ENCODE results near the gene CEP170.
"Not testable (repeated sequence)": the region's sequence is repeated elsewhere in the genome, so short reads cannot be mapped to it uniquely, and the experiment has no call there.

The CEP170 gene

GRCh38 chr1:243184787-243185186, 70.3 kb downstream of the CEP170 start:
- H3K4me3 ChIP-seq (ENCODE audit: low read depth, low read length, poor library complexity, severe bottlenecking); H3K9me3 ChIP-seq (ENCODE audit: low read length); H3F3A ChIP-seq (ENCODE audit: insufficient read depth, low read length); H3K4me1 ChIP-seq (ENCODE audit: insufficient read depth, low read length, severe bottlenecking); H3K79me2 ChIP-seq (ENCODE audit: insufficient read depth, low read length); H3K27me3 ChIP-seq (ENCODE audit: insufficient read depth, low read length); H3K9me2 ChIP-seq (ENCODE audit: low read depth, low read length); H3K27ac ChIP-seq (ENCODE audit: low read depth, low read length, poor library complexity, severe bottlenecking); H3K4me2 ChIP-seq (ENCODE audit: low read length); H3K9ac ChIP-seq (ENCODE audit: low read length); H2AFZ ChIP-seq (ENCODE audit: low read length); H4K20me1 ChIP-seq (ENCODE audit: insufficient read depth, low read length): not testable (repeated sequence)
- peaks cover 16% of the 10 kb centered on the region; the same call in 1 of the 2 replicates for H3K36me3 ChIP-seq (ENCODE audit: insufficient read depth, low read length)

GRCh38 chr1:243183661-243184060, 71.4 kb downstream of the CEP170 start:
- H4K20me1 ChIP-seq (ENCODE audit: insufficient read depth, low read length); H3K4me1 ChIP-seq (ENCODE audit: insufficient read depth, low read length, severe bottlenecking); H3F3A ChIP-seq (ENCODE audit: insufficient read depth, low read length); H2AFZ ChIP-seq (ENCODE audit: low read length); H3K27me3 ChIP-seq (ENCODE audit: insufficient read depth, low read length); H3K27ac ChIP-seq (ENCODE audit: low read depth, low read length, poor library complexity, severe bottlenecking); H3K9me3 ChIP-seq (ENCODE audit: low read length); H3K9ac ChIP-seq (ENCODE audit: low read length); H3K79me2 ChIP-seq (ENCODE audit: insufficient read depth, low read length); H3K9me2 ChIP-seq (ENCODE audit: low read depth, low read length); H3K4me2 ChIP-seq (ENCODE audit: low read length); H3K4me3 ChIP-seq (ENCODE audit: low read depth, low read length, poor library complexity, severe bottlenecking): not testable (repeated sequence)
- peaks cover 16% of the 10 kb centered on the region; the same call in 1 of the 2 replicates for H3K36me3 ChIP-seq (ENCODE audit: insufficient read depth, low read length)

GRCh38 chr1:243183176-243183575, 71.9 kb downstream of the CEP170 start:
- not testable (repeated sequence) for H3F3A ChIP-seq (ENCODE audit: insufficient read depth, low read length); H3K4me2 ChIP-seq (ENCODE audit: low read length); H3K27ac ChIP-seq (ENCODE audit: low read depth, low read length, poor library complexity, severe bottlenecking); H3K4me3 ChIP-seq (ENCODE audit: low read depth, low read length, poor library complexity, severe bottlenecking); H2AFZ ChIP-seq (ENCODE audit: low read length); H4K20me1 ChIP-seq (ENCODE audit: insufficient read depth, low read length); H3K4me1 ChIP-seq (ENCODE audit: insufficient read depth, low read length, severe bottlenecking); H3K9me3 ChIP-seq (ENCODE audit: low read length); H3K27me3 ChIP-seq (ENCODE audit: insufficient read depth, low read length); H3K79me2 ChIP-seq (ENCODE audit: insufficient read depth, low read length); H3K9me2 ChIP-seq (ENCODE audit: low read depth, low read length); H3K9ac ChIP-seq (ENCODE audit: low read length)
- peaks cover 16% of the 10 kb centered on the region; the same call in 1 of the 2 replicates for H3K36me3 ChIP-seq (ENCODE audit: insufficient read depth, low read length)

GRCh38 chr1:243179720-243180119, 75.4 kb downstream of the CEP170 start:
- no peaks in the 10 kb centered on the region for H3K36me3 ChIP-seq (ENCODE audit: insufficient read depth, low read length)
- no peaks in the 10 kb centered on the region for H3F3A ChIP-seq (ENCODE audit: insufficient read depth, low read length)
- no peak overlapping the region for H3K9ac ChIP-seq (ENCODE audit: low read length)
- H3K9me2 ChIP-seq (ENCODE audit: low read depth, low read length): no peaks in the 10 kb centered on the region
- H3K27ac ChIP-seq (ENCODE audit: low read depth, low read length, poor library complexity, severe bottlenecking): no peak overlapping the region
- no peaks in the 10 kb centered on the region for H3K79me2 ChIP-seq (ENCODE audit: insufficient read depth, low read length)
- no peaks in the 10 kb centered on the region for H3K27me3 ChIP-seq (ENCODE audit: insufficient read depth, low read length)
- H3K9me3 ChIP-seq (ENCODE audit: low read length): no peaks in the 10 kb centered on the region
- no peaks in the 10 kb centered on the region for H4K20me1 ChIP-seq (ENCODE audit: insufficient read depth, low read length)
- no peak overlapping the region for H3K4me2 ChIP-seq (ENCODE audit: low read length)
- H3K4me1 ChIP-seq (ENCODE audit: insufficient read depth, low read length, severe bottlenecking): no peaks in the 10 kb centered on the region
- TF ChIP-seq EZH2 (IDR thresholded peaks at IDR 0.05; ENCODE audit: borderline replicate concordance, low read length) (no peak), CTCF (IDR thresholded peaks at IDR 0.05; ENCODE audit: low read length) (no peak)
- H2AFZ ChIP-seq (ENCODE audit: low read length): no peak overlapping the region
- no peak overlapping the region for H3K4me3 ChIP-seq (ENCODE audit: low read depth, low read length, poor library complexity, severe bottlenecking)

GRCh38 chr1:243177792-243178191, 77.3 kb downstream of the CEP170 start:
- not testable (repeated sequence) for H3K27me3 ChIP-seq (ENCODE audit: insufficient read depth, low read length); H3K36me3 ChIP-seq (ENCODE audit: insufficient read depth, low read length); H3K4me1 ChIP-seq (ENCODE audit: insufficient read depth, low read length, severe bottlenecking); H3K9me3 ChIP-seq (ENCODE audit: low read length); H3F3A ChIP-seq (ENCODE audit: insufficient read depth, low read length); H3K9ac ChIP-seq (ENCODE audit: low read length); H3K4me2 ChIP-seq (ENCODE audit: low read length); H3K9me2 ChIP-seq (ENCODE audit: low read depth, low read length); H2AFZ ChIP-seq (ENCODE audit: low read length); H4K20me1 ChIP-seq (ENCODE audit: insufficient read depth, low read length); H3K27ac ChIP-seq (ENCODE audit: low read depth, low read length, poor library complexity, severe bottlenecking); H3K4me3 ChIP-seq (ENCODE audit: low read depth, low read length, poor library complexity, severe bottlenecking); H3K79me2 ChIP-seq (ENCODE audit: insufficient read depth, low read length)

GRCh38 chr1:243173758-243174369, 81.2 kb downstream of the CEP170 start:
- not testable (repeated sequence) for H3K9me3 ChIP-seq (ENCODE audit: low read length); H2AFZ ChIP-seq (ENCODE audit: low read length); H3K36me3 ChIP-seq (ENCODE audit: insufficient read depth, low read length); H3K9me2 ChIP-seq (ENCODE audit: low read depth, low read length); H4K20me1 ChIP-seq (ENCODE audit: insufficient read depth, low read length); H3F3A ChIP-seq (ENCODE audit: insufficient read depth, low read length); H3K9ac ChIP-seq (ENCODE audit: low read length); H3K27me3 ChIP-seq (ENCODE audit: insufficient read depth, low read length); H3K27ac ChIP-seq (ENCODE audit: low read depth, low read length, poor library complexity, severe bottlenecking); H3K79me2 ChIP-seq (ENCODE audit: insufficient read depth, low read length); H3K4me2 ChIP-seq (ENCODE audit: low read length); H3K4me3 ChIP-seq (ENCODE audit: low read depth, low read length, poor library complexity, severe bottlenecking); H3K4me1 ChIP-seq (ENCODE audit: insufficient read depth, low read length, severe bottlenecking)

GRCh38 chr1:243164911-243165310, 90.2 kb downstream of the CEP170 start:
- H3K9me3 ChIP-seq (ENCODE audit: low read length); H4K20me1 ChIP-seq (ENCODE audit: insufficient read depth, low read length); H2AFZ ChIP-seq (ENCODE audit: low read length); H3K4me2 ChIP-seq (ENCODE audit: low read length); H3K9ac ChIP-seq (ENCODE audit: low read length); H3K36me3 ChIP-seq (ENCODE audit: insufficient read depth, low read length); H3K4me3 ChIP-seq (ENCODE audit: low read depth, low read length, poor library complexity, severe bottlenecking); H3K27me3 ChIP-seq (ENCODE audit: insufficient read depth, low read length); H3F3A ChIP-seq (ENCODE audit: insufficient read depth, low read length); H3K4me1 ChIP-seq (ENCODE audit: insufficient read depth, low read length, severe bottlenecking); H3K9me2 ChIP-seq (ENCODE audit: low read depth, low read length); H3K27ac ChIP-seq (ENCODE audit: low read depth, low read length, poor library complexity, severe bottlenecking); H3K79me2 ChIP-seq (ENCODE audit: insufficient read depth, low read length): not testable (repeated sequence)
